ENCODE data around the gene ADCY9.

Gene ADCY9

GRCh38 chr16:4109250-4109736 is 6.9 kb downstream of the ADCY9 start:
- ChIA-PET POLR2A (interaction anchor here (0.5 kb wide), 1 partner anchor 1674 kb away, joined by 4 read pairs; no protein-coding TSS in a partner anchor), CTCF (no interaction called here)
- TF ChIP-seq CTCF (IDR thresholded peaks at IDR 0.05; ENCODE audit: control extremely low read depth, extremely low read depth, low read depth, missing control alignments): no peak
- no peak for DNase-seq (ENCODE audit: extremely low spot score)

DNA sequence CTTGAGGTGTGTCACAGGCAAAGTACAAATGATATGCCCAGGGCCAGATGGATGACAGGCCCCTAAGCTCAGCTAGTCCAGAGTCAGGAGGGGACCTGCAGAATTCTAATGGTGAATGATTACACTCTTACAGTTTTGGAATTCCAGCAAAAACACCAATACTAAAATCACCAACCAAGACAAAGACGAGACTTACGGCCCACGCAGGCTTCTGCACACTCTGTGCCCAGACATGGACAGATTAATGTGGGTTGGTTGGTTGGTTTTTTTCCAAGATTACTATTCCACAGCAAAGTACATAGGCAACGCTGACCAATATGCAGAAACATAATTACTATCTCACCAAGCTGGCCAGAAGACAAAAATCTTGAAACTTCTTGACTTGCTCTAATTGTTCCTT is 9.7 kb downstream of the ADCY9 start:
- CTCF ChIA-PET: no interaction called here
- no peak for TF ChIP-seq CTCF (IDR thresholded peaks at IDR 0.05; ENCODE audit: control extremely low read depth, extremely low read depth, low read depth, missing control alignments)
- POLR2A ChIA-PET: no interaction called here
- no peak for DNase-seq (ENCODE audit: extremely low spot score)

DNA sequence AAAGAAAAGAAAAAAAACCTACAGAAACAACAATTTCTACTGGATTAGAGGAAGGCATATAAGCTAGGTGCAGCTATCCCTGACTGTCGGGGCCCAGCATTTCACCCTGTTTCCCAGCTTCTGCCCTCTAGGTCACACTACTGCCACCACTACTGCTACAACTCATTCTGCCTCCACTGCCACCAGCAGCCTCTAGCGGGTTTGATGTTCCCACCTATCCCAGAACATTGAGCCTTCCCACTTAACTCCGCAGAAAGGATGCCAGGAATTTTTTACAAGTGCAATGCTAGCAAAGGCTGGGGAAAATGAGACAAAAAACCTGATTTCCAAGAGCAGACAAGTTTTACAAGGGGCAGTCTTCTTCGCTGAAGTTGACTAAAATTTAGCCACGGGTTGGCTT is 10.4 kb downstream of the ADCY9 start:
- POLR2A ChIA-PET: no interaction called here
- CTCF ChIA-PET: interaction anchor here (2.3 kb wide), 1 partner anchor 10 kb away, joined by 8 read pairs; no protein-coding TSS in a partner anchor
- TF ChIP-seq CTCF (IDR thresholded peaks at IDR 0.05; ENCODE audit: control extremely low read depth, extremely low read depth, low read depth, missing control alignments): no peak
- DNase-seq (ENCODE audit: extremely low spot score): no peak

GRCh38 chr16:4103745-4104144 is 12.5 kb downstream of the ADCY9 start:
- TF ChIP-seq CTCF (IDR thresholded peaks at IDR 0.05; ENCODE audit: control extremely low read depth, extremely low read depth, low read depth, missing control alignments): no peak

GRCh38 chr16:4101421-4102219 is 14.6 kb downstream of the ADCY9 start:
- ChIA-PET CTCF (no interaction called here), POLR2A (no interaction called here)
- TF ChIP-seq CTCF (IDR thresholded peaks at IDR 0.05; ENCODE audit: control extremely low read depth, extremely low read depth, low read depth, missing control alignments): no peak
- no peak for DNase-seq (ENCODE audit: extremely low spot score)

More at GRCh38 chr16:4103745-4104144, 12.5 kb downstream of the ADCY9 start:
- ChIA-PET CTCF (interaction anchor here (2.3 kb wide), 1 partner anchor 8 kb away, joined by 8 read pairs; no protein-coding TSS in a partner anchor), POLR2A (no interaction called here)
- no peak for DNase-seq (ENCODE audit: extremely low spot score)

- TF ChIP-seq CTCF (IDR thresholded peaks at IDR 0.05; ENCODE audit: control extremely low read depth, extremely low read depth, low read depth, missing control alignments): no peak
- CTCF ChIA-PET: no interaction called here
- POLR2A ChIA-PET: no interaction called here
- DNase-seq (ENCODE audit: extremely low spot score): no peak
Observed at GRCh38 chr16:4098501-4098900, 17.7 kb downstream of the ADCY9 start.

Measured in GM10248 (cell line).